ENCODE measurements around the gene RINT1.
"Not testable (repeated sequence)": the region's sequence is repeated elsewhere in the genome, so short reads cannot be mapped to it uniquely, and the experiment has no call there.

Gene RINT1

GRCh38 chr7:105532709-105533460, 884 bp downstream of the RINT1 start:
- no peak for DNase-seq (ENCODE audit: low read depth)

- DNase-seq (ENCODE audit: low read depth) = no peak
Observed at GRCh38 chr7:105538339-105538738, 6.3 kb downstream of the RINT1 start.

- no peak for DNase-seq (ENCODE audit: low read depth)
Observed at GRCh38 chr7:105559926-105560325, 27.9 kb downstream of the RINT1 start.

- no peak for DNase-seq (ENCODE audit: low read depth)
Observed at GRCh38 chr7:105565190-105565589, 33.2 kb downstream of the RINT1 start.

GRCh38 chr7:105567024-105567423, 35.0 kb downstream of the RINT1 start:
- DNase-seq (ENCODE audit: low read depth) = no peak

- no peak for DNase-seq (ENCODE audit: low read depth)
Observed at GRCh38 chr7:105567821-105568220, 35.8 kb downstream of the RINT1 start.

- DNase-seq (ENCODE audit: low read depth) = no peak
Observed at GRCh38 chr7:105571891-105572290, 39.9 kb downstream of the RINT1 start.

- no peak for DNase-seq (ENCODE audit: low read depth)
Observed at GRCh38 chr7:105577251-105577650, 45.2 kb downstream of the RINT1 start.

GRCh38 chr7:105578496-105578895, 46.5 kb downstream of the RINT1 start:
- DNase-seq (ENCODE audit: low read depth) = no peak

GRCh38 chr7:105580022-105580740, 48.2 kb downstream of the RINT1 start:
- DNase-seq (ENCODE audit: low read depth) = no peak

GRCh38 chr7:105581066-105581811, 49.2 kb downstream of the RINT1 start, which contains the start of gene EFCAB10:
Gene EFCAB10, minus strand, starts transcription at chr7:105581493. Its CDS starts 30 bp downstream, at chr7:105581463.
- DNase-seq (ENCODE audit: low read depth) = no peak

GRCh38 chr7:105583061-105583460, 51.1 kb downstream of the RINT1 start:
- DNase-seq (ENCODE audit: low read depth) = no peak

GRCh38 chr7:105584165-105584564, 52.2 kb downstream of the RINT1 start:
- DNase-seq (ENCODE audit: low read depth) = no peak

GRCh38 chr7:105585850-105586500, 54.0 kb downstream of the RINT1 start:
- no peak for DNase-seq (ENCODE audit: low read depth)

- DNase-seq (ENCODE audit: low read depth) = no peak
Observed at GRCh38 chr7:105587909-105588635, 56.1 kb downstream of the RINT1 start.

GRCh38 chr7:105589356-105590077, 57.5 kb downstream of the RINT1 start:
- DNase-seq (ENCODE audit: low read depth) = peak; percentile 65

- DNase-seq (ENCODE audit: low read depth) = no peak
Observed at GRCh38 chr7:105590793-105591192, 58.8 kb downstream of the RINT1 start.

GRCh38 chr7:105591522-105591921, 59.5 kb downstream of the RINT1 start:
- no peak for DNase-seq (ENCODE audit: low read depth)

- DNase-seq (ENCODE audit: low read depth) = no peak
Observed at GRCh38 chr7:105594034-105594433, 62.0 kb downstream of the RINT1 start.

GRCh38 chr7:105596866-105597265, 64.9 kb downstream of the RINT1 start:
- no peak for DNase-seq (ENCODE audit: low read depth)

GRCh38 chr7:105599080-105599479, 67.1 kb downstream of the RINT1 start:
- DNase-seq (ENCODE audit: low read depth) = not testable (repeated sequence)
